Measurements from ENCODE around the gene TCERG1.

Gene TCERG1

DNA sequence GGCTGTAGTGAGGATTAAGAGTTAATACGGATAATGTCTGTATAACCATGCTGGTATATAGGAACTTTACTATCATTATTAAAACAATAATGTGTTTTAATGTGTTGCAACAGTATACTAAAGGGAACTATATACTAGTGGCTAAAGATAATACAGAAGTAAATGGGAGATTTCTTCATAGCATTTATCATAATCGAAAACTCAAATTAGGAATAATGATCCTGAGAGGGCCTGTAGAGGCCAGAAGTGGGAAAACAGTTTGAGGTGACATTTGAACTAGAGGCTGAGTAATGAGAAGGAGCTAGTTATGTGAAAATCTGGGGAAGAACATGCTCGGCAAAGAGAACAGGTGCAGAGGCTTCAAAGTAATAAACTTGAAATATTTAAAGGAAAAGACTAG is 2.9 kb downstream of the TCERG1 start:
- H3K4me3 ChIP-seq (ENCODE audit: low read depth, low read length) = no peak overlapping the region
- DNase-seq (ENCODE audit: low read depth) = no peak

- DNase-seq (ENCODE audit: low read depth) = no peak
- no peak overlapping the region for H3K4me3 ChIP-seq (ENCODE audit: low read depth, low read length)
These were observed 4.3 kb downstream of the TCERG1 start for GRCh38 chr5:146451411-146451810.

DNA sequence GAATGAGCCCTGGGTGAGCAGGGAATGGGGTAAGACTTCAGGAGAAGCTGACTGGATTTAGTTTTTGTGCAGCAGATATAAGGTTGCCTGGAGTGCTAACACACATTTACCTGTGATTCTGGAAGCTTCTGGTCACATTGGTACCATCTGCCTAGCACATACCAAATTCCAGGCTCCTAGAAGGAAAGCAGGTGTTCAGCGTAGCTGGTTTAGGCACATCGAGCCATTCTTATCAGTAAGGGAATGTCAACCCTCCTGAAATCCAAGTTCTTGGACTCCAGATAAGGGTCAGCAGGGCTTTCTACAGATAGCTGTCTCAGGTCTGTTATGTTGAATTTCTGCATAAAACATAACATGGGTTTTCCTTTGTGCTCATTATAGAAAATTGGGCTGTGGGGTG is 10.3 kb downstream of the TCERG1 start:
- no peak for DNase-seq (ENCODE audit: low read depth)
- no peak overlapping the region for H3K4me3 ChIP-seq (ENCODE audit: low read depth, low read length)

DNA sequence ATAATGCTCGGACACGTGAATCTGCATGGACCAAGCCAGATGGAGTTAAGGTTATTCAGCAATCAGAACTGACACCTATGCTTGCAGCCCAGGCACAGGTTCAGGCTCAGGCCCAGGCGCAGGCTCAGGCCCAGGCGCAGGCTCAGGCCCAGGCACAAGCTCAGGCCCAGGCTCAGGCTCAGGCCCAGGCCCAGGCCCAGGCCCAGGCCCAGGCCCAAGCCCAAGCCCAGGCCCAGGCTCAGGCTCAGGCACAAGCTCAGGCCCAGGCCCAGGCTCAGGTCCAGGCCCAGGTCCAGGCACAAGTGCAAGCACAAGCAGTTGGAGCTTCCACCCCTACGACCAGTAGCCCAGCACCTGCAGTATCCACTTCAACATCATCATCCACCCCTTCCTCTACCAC is 11.8 kb downstream of the TCERG1 start:
- no peak for DNase-seq (ENCODE audit: low read depth)
- no peak overlapping the region for H3K4me3 ChIP-seq (ENCODE audit: low read depth, low read length)

GRCh38 chr5:146461319-146461718 is 14.2 kb downstream of the TCERG1 start:
- H3K4me3 ChIP-seq (ENCODE audit: low read depth, low read length) = no peak overlapping the region
- DNase-seq (ENCODE audit: low read depth) = no peak

DNA sequence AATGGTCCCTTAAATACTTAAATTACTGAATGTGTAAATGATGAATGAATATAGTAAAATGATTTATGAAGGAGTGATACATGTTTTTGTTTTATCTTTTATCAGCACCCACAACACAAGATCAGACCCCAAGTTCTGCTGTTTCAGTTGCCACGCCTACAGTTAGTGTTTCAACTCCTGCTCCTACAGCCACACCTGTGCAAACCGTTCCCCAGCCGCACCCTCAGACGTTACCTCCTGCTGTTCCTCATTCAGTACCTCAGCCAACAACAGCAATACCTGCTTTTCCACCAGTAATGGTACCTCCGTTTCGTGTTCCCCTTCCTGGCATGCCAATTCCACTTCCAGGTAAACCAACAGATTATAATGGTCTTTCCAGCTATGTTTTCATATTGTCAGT is 16.3 kb downstream of the TCERG1 start:
- no peak overlapping the region for H3K4me3 ChIP-seq (ENCODE audit: low read depth, low read length)
- no peak for DNase-seq (ENCODE audit: low read depth)

DNA sequence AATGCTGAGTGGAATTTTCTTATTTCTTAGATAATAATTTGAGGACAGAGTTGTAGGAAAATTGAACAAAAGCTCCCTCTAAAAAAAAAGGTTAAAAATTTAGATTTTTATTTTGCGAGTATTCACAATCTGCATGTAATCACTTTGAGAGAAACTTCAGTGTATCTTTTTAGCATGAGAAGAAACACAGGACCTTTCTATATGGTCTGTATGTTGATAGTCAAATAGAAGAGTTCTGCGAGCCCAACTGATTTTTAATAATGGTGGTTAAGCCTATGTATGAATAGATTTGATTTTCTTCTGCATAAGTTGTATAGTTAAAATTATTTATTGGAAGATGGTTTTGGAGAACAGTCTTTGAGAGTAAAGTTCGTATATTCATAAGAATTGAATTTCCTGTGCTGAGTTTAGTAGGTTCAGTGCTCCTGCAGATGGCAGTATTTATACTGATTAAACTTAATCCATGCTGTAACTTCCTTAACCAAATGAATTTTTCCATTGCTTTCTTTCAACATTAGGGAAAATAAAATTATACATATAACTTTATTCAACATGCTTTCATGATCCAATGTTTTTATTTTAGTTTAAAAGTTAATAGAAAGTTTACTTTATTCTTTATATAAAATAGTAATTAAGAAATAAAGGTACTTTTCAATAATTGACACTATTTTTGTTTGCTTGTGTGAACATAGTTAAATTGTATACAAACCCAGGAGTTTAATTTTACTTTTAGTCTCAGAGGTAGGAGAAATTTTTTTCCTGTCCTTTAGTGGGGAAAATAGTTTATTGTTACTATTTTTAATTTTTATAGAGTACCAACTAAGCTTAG is 19.6 kb downstream of the TCERG1 start:
- no peak for DNase-seq (ENCODE audit: low read depth)
- no peak overlapping the region for H3K4me3 ChIP-seq (ENCODE audit: low read depth, low read length)

- DNase-seq (ENCODE audit: low read depth) = no peak
- no peak overlapping the region for H3K4me3 ChIP-seq (ENCODE audit: low read depth, low read length)
These were observed 20.6 kb downstream of the TCERG1 start for GRCh38 chr5:146467760-146468159.

DNA sequence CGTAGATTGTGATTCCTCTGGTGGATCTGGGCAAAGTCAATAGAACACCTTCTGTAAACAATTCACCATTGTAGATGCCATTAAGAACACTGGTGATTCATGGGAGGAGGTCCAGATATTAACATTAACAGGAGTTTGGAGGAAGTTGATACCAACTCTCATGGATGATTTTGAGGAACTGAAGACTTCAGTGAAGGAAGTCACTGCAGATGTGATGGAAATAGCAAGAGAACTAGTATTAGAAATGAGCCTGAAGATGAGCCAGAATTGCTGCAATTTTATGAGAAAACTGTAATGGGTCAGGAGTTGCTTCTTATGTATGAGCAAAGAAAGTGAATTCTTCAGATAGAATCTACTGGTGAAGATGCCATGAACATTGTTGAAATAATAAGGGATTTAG is 26.9 kb downstream of the TCERG1 start:
- no peak overlapping the region for H3K4me3 ChIP-seq (ENCODE audit: low read depth, low read length)
- DNase-seq (ENCODE audit: low read depth) = no peak

- DNase-seq (ENCODE audit: low read depth) = no peak
These were observed 28.2 kb downstream of the TCERG1 start for GRCh38 chr5:146475190-146475780.

DNA sequence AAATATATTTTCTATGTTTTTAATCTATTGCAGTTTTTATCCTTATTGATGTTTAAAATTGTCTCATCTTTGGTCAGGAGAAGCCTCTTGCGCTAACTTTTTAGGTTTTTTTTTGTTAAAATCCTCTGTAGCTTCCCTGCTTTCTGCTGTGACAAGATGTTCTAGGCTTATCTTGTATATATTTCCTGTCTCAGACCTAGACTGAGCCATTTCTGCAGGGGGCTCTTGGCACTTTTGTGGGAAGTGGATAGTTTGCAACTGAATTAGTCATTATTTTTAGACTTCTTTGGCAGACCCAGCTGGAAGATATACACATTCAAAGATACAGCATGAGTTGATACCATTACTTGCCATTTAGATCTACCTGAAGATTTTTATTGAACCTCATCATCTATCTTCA is 28.8 kb downstream of the TCERG1 start:
- DNase-seq (ENCODE audit: low read depth) = no peak
- no peak overlapping the region for H3K4me3 ChIP-seq (ENCODE audit: low read depth, low read length)

More at GRCh38 chr5:146475190-146475780, 28.2 kb downstream of the TCERG1 start:
- H3K4me3 ChIP-seq (ENCODE audit: low read depth, low read length) = no peak overlapping the region

- no peak for DNase-seq (ENCODE audit: low read depth)
These were observed 35.6 kb downstream of the TCERG1 start for GRCh38 chr5:146482775-146483174.

DNA sequence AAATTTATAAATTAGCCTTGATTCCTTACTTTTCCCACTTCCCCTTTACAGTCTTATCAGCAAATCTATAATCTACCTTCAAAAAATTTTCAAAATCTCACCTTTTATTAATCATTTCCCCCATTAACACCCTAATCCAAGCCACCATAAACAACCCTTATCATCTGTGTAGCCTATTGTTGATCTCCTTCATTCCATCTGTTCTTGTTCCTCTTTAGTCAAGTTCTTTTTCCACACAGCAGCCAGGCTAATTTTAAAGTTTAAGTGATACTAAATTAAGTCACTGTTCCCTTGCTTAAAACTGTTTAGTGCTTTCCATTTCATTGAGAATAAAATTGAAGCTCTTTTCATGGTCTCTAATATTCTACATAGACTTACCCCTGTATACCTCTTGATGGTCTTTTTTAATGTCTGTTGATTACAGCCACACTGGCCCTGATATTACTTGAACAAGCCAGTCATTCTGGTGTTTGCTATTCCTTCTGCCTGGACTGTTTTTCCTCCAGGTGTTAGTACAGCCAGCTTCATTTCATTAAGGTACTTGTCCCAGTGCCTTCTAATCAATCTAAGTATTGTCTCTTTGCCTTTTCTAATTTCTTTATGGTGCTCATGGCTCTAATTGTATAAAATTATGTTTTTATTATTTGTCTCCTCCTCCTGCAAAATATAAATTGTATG is 37.7 kb downstream of the TCERG1 start:
- H3K4me3 ChIP-seq (ENCODE audit: low read depth, low read length) = no peak overlapping the region
- DNase-seq (ENCODE audit: low read depth) = no peak

More at GRCh38 chr5:146482775-146483174, 35.6 kb downstream of the TCERG1 start:
- no peak overlapping the region for H3K4me3 ChIP-seq (ENCODE audit: low read depth, low read length)

DNA sequence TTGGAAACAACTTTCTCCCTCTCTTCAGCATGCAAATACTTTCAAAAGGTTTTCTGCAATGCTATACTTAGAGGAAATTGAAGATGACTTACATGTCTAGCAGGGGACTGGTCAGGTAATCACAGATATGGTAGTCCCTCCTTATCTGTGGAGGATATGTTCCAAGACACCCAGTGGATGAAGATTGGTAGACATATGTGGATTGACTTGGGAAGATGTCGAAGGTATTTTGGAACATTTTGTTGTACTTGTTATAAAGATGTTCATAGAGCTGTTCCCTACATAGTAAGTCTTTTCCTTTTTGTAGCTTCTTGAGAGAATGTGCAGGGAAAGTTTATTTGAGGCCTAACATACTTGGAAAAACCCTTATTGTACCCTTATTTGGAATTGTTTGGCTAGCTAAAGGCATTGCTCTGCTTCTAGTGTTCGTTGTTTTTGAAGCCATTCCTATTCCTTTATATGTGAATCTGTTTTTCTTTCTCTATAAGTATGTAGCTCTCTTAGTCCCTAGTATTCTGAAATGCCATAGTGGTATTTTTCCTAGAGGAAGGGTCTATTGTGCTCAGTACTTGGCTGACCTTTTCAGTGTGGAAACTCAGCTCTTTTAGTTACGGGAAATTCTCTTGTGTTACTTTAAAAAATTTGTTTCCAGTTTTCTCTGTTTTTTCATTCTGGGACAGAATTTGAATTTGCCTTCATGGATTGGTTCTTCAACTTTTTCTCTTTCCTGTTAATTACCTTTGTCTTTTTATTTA is 43.1 kb downstream of the TCERG1 start:
- H3K4me3 ChIP-seq (ENCODE audit: low read depth, low read length) = no peak overlapping the region
- DNase-seq (ENCODE audit: low read depth) = no peak

DNA sequence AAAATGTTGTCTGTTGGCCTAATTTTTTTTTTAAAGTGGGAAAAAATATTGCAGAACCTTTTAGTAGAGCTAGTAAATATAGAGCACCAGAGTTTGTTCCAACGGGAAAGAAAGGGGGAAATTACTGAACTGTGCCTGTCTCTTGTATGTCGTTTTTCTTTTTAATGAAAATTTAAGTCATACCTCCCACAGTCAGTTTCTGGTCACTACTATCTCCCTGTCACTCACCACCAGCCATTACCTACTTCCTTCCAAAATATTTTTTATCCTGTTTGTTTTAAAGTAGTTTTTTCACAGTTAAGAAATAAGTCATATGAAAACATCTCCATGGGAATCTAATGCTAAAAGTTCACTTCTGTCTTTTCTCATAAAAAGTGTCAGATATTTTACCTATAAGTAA is 47.5 kb downstream of the TCERG1 start:
- DNase-seq (ENCODE audit: low read depth) = no peak
- H3K4me3 ChIP-seq (ENCODE audit: low read depth, low read length) = no peak overlapping the region

DNA sequence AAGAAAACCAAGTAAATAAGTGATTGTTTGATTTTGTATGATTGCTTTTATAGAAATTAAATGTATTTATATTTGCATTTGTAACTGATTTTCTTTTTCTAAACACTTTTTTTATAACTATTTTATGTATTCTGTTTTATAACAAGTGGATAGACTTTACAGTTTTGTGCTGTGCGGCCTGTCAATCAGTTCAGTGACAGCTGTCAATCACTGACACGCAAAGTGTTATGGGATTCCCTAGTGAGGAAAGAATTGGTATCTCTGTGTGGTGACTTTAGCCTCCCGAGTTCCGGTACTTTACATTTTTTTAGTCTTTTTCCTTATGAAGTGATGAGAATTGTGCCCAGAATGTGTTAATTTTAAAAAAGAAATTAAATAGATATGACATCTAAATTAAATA is 52.5 kb downstream of the TCERG1 start:
- DNase-seq (ENCODE audit: low read depth) = no peak
- no peak overlapping the region for H3K4me3 ChIP-seq (ENCODE audit: low read depth, low read length)

DNA sequence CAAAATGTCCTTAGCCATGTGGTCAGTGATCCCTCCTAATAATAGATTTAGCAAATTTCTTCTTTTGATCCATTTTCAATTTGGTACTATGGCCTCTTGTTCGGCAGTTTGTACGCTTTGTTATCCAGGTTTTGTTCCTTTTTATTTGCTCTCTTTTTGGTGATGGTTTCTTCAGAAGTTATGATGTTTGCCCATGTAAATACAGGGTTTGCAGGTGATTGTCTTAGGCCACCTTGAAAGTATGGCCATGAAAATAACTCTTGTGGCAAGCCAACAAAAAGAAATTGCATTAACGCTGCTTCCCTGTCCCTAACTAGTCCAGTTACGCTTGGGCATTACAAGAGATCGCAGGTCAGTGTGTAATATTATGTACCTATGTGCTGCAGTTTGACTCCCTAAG is 60.3 kb downstream of the TCERG1 start:
- H3K4me3 ChIP-seq (ENCODE audit: low read depth, low read length) = no peak overlapping the region
- DNase-seq (ENCODE audit: low read depth) = no peak

DNA sequence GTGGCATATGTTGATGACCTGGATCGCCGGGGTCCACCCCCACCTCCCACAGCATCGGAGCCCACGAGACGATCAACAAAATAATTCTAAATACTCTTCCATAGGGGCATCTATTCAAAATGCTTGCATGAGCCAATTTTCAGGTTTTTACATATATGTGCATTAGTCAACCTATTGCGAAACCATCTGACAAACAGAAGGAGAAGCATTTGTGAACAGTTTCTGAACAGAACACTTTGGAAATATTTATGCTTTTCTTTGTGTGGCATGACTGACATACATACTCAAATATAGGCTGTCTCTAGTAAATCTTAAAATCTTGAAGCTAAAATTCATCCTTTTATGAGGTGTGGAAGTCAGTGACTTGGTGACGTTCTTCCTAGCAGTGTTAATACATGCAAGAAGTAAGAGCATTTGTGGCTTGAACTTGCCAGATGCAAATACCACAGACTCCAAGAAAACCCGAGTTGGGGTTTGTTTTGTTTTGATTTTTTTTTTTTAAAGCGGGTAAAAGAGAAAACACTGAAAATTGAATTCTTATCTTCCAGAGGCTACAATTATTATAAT is 63.5 kb downstream of the TCERG1 start:
- H3K4me3 ChIP-seq (ENCODE audit: low read depth, low read length) = no peak overlapping the region
- peak; percentile 36 for DNase-seq (ENCODE audit: low read depth)

GRCh38 chr5:146513462-146513861 is 66.3 kb downstream of the TCERG1 start:
- no peak overlapping the region for H3K4me3 ChIP-seq (ENCODE audit: low read depth, low read length)
- DNase-seq (ENCODE audit: low read depth) = no peak

GRCh38 chr5:146514575-146514974 is 67.4 kb downstream of the TCERG1 start:
- DNase-seq (ENCODE audit: low read depth) = no peak
- H3K4me3 ChIP-seq (ENCODE audit: low read depth, low read length) = no peak overlapping the region
